NCI-H1417 treated with DMSO at 0.1 percent for 48 hours (cell line): Measurements from ENCODE around the gene KNCN.

Experiments used
- DNase-seq: peaks from one replicate; lab custom pipeline; 2025; lab: John Stamatoyannopoulos, UW

The KNCN gene

GRCh38 chr1:46523496-46524353 is 27.7 kb downstream of the KNCN start:
- no peak for DNase-seq

GRCh38 chr1:46522969-46523320 is 28.5 kb downstream of the KNCN start:
- no peak for DNase-seq

- no peak for DNase-seq
These were observed 29.1 kb downstream of the KNCN start for GRCh38 chr1:46522184-46522968.

DNA sequence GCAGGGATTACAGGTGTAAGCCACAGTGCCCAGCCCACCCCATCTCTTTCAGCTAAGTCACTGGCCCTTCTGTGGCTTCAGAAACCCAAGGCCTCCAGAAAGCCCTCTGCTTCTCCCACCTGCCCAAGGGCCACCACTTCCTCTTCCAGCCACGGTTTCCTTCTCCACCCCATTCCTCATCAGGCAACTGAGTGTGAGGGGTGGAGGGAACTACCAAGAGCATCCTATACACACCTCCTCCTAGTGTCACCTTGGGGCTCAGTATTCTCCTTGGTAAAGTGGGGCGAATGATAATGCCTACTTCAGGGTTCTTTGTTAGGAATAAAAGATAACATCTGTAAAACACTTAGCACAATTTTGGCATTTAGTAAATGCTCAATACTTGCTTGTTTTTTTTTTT is 30.0 kb downstream of the KNCN start:
- DNase-seq = no peak

DNA sequence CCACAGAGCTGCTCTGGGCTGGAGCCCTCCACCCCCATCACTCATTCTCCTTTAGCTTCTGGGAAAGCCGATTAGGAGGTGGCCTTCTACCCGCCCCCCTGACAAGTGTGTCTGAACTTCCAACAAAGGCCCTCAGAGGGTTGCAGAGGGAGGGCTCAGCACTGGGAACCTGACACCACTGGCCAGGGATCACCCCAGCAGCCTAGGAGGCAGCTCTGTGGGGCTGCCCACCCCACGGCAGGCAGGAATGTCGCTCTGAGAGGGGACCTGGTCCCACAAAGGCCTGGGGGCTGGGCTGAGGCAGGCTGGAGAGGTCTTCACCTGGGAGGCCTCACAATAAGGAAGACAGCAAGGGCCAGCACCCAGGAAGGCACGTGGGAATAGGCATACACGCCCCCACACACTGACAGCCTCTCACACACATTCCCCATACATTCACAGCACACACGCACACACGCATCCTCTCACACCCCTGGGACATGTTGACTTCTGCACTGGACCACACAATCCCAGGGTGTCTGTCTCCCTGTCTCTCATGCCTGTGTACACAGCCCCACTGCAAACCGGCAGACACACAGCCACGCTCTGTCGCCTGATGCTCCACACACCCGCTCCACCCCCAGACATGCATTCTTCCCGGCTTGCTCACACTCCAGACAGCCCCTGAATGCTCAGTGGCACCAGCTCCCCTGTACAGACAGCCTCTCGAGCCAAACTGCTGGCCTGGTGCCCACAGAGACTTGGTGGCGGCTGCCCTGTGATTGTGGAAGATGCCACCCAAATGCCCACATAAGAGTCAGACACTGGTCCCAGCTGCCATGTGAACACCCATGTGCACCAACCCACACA is 31.2 kb downstream of the KNCN start:
- no peak for DNase-seq

GRCh38 chr1:46519209-46519608 is 32.2 kb downstream of the KNCN start:
- no peak for DNase-seq

DNA sequence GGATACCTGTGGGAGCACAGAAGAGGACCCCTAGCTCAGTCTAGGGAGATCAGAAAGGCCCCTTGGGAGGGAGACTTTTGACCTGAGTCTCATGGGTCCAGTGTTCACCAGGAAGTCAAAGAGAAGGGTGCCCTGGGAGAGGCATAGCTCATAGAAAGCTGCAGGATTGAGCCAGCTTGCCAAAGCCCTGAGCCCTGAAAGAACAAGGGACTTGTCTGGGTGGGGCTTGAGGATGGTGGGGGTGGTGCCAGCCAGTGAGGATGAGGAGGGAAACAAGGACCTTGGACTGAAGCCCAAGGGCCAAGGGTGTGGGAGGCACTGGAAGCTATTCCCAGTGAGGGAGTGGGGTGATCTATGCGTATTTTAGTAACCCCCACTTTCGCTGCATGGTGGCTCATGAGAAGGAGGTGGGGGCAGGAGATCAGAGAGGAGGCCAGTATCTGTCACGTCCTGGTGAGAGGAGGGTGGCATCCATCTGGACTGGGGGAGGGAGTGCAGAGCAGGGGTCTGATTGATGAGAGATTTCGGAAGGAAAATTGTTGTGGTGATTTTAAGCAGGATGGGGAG is 33.4 kb downstream of the KNCN start:
- DNase-seq = no peak

GRCh38 chr1:46517010-46517600 is 34.3 kb downstream of the KNCN start:
- peak; percentile 7 for DNase-seq

DNA sequence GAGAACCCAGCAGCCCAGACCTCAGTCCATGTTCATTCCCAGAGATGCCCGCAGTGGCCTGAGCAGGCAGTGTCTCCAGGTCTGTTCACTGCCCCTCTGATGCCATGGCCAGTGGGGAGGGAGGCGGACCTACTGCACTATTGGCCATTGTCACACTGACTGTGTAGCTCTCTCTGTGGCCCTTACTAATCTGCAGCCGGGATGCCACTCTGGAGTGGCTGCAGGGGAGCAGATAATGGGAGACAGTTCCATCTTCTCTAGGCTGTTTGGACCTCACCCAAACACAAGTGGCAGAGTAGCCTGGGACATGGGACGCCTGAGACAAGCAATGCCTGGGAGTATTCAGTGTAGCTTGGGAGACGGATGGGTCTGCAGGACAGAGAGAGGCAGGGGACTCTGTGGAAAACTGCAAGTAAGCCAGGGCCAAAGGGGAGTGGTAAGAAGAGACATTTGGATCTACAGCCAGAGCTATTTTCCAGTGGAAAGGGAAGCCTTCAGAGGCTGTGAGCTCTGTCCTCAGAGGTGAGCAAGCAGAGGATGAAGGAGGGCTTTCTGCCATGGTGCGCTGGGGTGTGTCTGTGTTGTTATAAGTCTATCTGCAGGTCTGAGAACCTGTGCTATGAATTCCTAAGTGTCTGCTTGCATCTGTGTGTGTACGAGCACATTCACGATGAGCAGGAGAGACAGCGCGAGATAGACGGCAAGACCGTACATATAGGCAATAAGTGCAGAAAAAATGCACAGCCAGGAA is 35.1 kb downstream of the KNCN start:
- DNase-seq = no peak

DNA sequence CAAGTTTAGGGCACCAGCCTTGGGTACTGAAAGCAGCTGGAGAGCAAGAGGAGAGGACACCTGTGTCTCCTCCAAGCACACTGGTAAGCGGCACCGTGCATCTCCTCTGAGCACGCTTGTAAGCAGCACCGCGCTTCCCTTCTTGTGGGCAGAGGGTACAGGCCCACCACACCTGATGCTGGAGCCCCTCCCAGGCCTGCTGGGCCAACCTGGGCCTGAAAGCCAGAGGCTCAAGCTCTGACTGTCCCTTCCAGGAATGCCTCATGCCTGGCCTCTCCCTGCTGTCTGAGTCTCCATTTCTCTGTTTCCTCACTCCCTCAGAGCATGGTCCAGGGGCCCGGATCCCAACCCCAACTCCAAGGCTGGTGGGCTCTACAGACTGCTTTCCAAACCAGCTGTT is 35.9 kb downstream of the KNCN start:
- no peak for DNase-seq

- no peak for DNase-seq
These were observed 37.9 kb downstream of the KNCN start for GRCh38 chr1:46513536-46513935.

GRCh38 chr1:46512792-46513190 is 38.7 kb downstream of the KNCN start:
- DNase-seq = no peak

GRCh38 chr1:46512135-46512791 is 39.2 kb downstream of the KNCN start:
- no peak for DNase-seq

DNA sequence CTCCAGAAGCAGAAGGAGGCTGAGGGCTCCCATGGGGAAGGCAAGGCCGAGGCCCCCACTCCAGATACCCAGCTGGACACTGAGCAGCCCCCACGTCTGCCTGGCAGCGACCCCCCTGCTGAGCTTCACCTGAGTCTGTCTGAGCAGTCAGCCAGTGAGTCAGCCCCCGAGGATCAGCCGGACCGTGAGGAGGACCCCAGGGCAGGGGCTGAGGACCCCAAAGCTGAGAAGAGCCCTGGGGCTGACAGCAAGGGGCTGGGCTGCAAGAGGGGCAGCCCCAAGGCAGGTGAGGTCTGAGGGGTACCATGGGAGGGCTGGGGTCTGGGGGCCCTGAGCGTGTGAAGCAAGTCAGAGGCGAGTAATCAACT is 40.5 kb downstream of the KNCN start:
- DNase-seq = no peak

- no peak for DNase-seq
These were observed 41.0 kb downstream of the KNCN start for GRCh38 chr1:46510341-46510997.

DNA sequence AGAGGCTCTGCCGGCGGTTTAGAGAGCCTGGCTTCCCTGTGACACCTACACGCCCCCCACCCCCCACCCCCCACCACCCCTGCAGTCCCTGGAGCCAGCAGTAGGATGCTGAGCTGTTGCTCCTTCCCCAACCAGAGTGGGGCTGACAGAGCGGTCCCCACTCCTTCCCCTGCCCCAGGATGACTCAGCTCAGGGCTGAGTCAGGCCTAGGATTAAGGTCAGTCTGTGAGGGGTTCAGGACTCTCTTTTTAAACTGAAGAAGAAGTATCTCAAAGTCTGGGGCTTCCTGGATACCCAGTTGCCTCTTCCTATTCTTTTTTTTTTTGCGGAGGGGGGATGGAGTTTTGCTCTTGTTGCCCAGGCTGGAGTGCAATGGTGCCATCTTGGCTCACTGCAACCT is 42.7 kb downstream of the KNCN start:
- DNase-seq = no peak

DNA sequence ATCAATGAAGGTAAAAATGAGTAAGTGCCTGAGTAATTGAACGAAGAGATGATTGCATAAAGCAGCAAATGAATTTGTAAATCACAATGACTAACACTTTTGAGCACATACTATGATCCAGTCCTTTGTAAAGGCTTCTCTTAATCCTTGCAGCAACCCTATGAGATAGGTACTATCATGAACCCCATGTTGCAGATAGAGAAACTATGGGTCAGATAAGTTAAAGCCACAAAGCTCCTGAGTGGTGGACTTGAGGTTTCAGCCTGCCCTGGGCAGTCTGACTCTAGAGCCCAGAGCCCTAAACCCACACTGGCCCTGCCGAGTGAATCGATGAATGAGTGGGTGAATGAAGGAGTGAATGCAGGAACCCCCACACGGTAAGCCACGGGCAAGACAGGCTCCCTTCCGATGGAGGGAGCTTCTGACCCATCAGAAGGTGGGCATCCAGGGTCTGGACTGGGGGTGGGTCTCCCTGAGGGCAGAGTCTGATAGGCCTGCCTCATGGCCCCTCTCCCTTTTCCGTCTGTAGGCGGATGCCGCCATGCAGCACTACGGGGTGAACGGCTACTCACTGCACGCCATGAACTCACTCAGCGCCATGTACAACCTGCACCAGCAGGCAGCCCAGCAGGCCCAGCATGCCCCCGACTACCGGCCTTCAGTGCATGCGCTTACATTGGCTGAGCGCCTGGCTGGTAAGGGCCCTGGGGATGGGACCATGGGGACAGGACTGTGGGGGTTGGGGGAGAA is 44.8 kb downstream of the KNCN start:
- DNase-seq = no peak

GRCh38 chr1:46503421-46503820 is 48.0 kb downstream of the KNCN start:
- no peak for DNase-seq

GRCh38 chr1:46501528-46501927 is 49.9 kb downstream of the KNCN start:
- no peak for DNase-seq
